DMS153 (cell line): ENCODE data around the gene C2CD5.
"Not testable (repeated sequence)": the region's sequence is repeated elsewhere in the genome, so short reads cannot be mapped to it uniquely, and the experiment has no call there.

Source experiments
- DNase-seq: peaks from one replicate; lab custom pipeline; 2025; lab: John Stamatoyannopoulos, UW

The C2CD5 gene

GRCh38 chr12:22544038-22544979 lies at the start of gene C2CD5:
Gene C2CD5 (minus strand): TSS chr12:22544542. CDS start chr12:22544150, 392 bp downstream.
- DNase-seq, result peak; percentile 96

GRCh38 chr12:22593864-22594263 lies 49.5 kb upstream of the C2CD5 start:
- DNase-seq, result no peak

GRCh38 chr12:22588817-22589216 lies 44.5 kb upstream of the C2CD5 start:
- DNase-seq, result peak; percentile 84

- no peak for DNase-seq
Measured at GRCh38 chr12:22578328-22578727, 34.0 kb upstream of the C2CD5 start.

- DNase-seq, result no peak
Measured at GRCh38 chr12:22577667-22578066, 33.3 kb upstream of the C2CD5 start.

GRCh38 chr12:22576473-22576872 lies 32.1 kb upstream of the C2CD5 start:
- DNase-seq, result no peak

- DNase-seq, result no peak
Measured at GRCh38 chr12:22576065-22576464, 31.7 kb upstream of the C2CD5 start.

GRCh38 chr12:22574921-22575320 lies 30.6 kb upstream of the C2CD5 start:
- no peak for DNase-seq

- DNase-seq, result no peak
Measured at GRCh38 chr12:22573181-22573580, 28.8 kb upstream of the C2CD5 start.

- no peak for DNase-seq
Measured at GRCh38 chr12:22569253-22569652, 24.9 kb upstream of the C2CD5 start.

GRCh38 chr12:22562036-22563028 lies 18.0 kb upstream of the C2CD5 start:
- DNase-seq, result no peak

- not testable (repeated sequence) for DNase-seq
Measured at GRCh38 chr12:22554750-22555149, 10.4 kb upstream of the C2CD5 start.

GRCh38 chr12:22551624-22552023 lies 7.3 kb upstream of the C2CD5 start:
- no peak for DNase-seq

GRCh38 chr12:22545255-22545654 lies 913 bp upstream of the C2CD5 start:
- no peak for DNase-seq

GRCh38 chr12:22543246-22544037 lies 900 bp downstream of the C2CD5 start:
- peak; percentile 25 for DNase-seq

- no peak for DNase-seq
Measured at GRCh38 chr12:22541496-22542155, 2.7 kb downstream of the C2CD5 start.

GRCh38 chr12:22539055-22539454 lies 5.3 kb downstream of the C2CD5 start:
- DNase-seq, result no peak

GRCh38 chr12:22538311-22538710 lies 6.0 kb downstream of the C2CD5 start:
- no peak for DNase-seq

GRCh38 chr12:22536971-22537544 lies 7.3 kb downstream of the C2CD5 start:
- no peak for DNase-seq

- no peak for DNase-seq
Measured at GRCh38 chr12:22536346-22536945, 7.9 kb downstream of the C2CD5 start.
